Ovary (tissue), 9 donors: ENCODE results near the gene RRP12. TPM values are rescaled to one million over a fixed set of nuclear protein-coding genes. Genes with fewer than 3 reads are reported as not detected.
A peak's percentile ranks its signal among the peaks of the same experiment; 100 is the strongest.

ENCODE experiments used
- DNase-seq, 5 donors: peaks; one replicate each; pipeline ENCODE4 v3.0.0-alpha.2; 2019 to 2020
- H3K27ac ChIP-seq, 2 donors: fragments of 200-600 bp; one replicate each; pipeline versions ENCODE4 v1.5.1 to v1.8.0; 2019 to 2022
- H3K27me3 ChIP-seq: fragments of 200-600 bp; one replicate; pipeline ENCODE4 v1.8.0; 2022
- H3K36me3 ChIP-seq: fragments of 200-600 bp; sonication (generic); one replicate; pipeline ENCODE4 v1.5.1; 2019
- H3K4me1 ChIP-seq: one replicate; pipeline ENCODE4 v1.8.1; 2013; ENCODE audit warnings: mild to moderate bottlenecking, moderate library complexity; ENCODE audit not compliant: insufficient read depth
- H3K4me3 ChIP-seq: fragments of 200-600 bp; sonication (generic); one replicate; pipeline ENCODE4 v1.5.1; 2017
- H3K9me3 ChIP-seq, 2 donors: fragments of 200-600 bp in 1 of 2; sonication (generic) in 1 of 2; one replicate each; pipeline versions ENCODE4 v1.5.1 to v1.8.1; 2013 to 2019; ENCODE audit warnings: mild to moderate bottlenecking in 1 of 2, moderate library complexity in 1 of 2
- EP300 ChIP-seq: sonication (generic); formaldehyde crosslinking; IDR thresholded peaks from one replicate; pipeline ENCODE4 v1.6.1; 2017; ENCODE audit warnings: antibody characterized with exemption
- POLR2A ChIP-seq: fragments of 450-650 bp; IDR thresholded peaks from one replicate; pipeline ENCODE4 v1.6.1; 2017; ENCODE audit warnings: antibody characterized with exemption, mild to moderate bottlenecking, moderate library complexity
- WGBS, 3 donors: extraction: QIAGEN DNeasy Blood & Tissue Kit in 1 of 3; methylation state at CpG; one replicate each; pipeline versions ENCODE4 v1.1.5 to v1.1.7; 2013 to 2017; 5-methylcytosine and 5-hydroxymethylcytosine counted together
- intact Hi-C, 4 donors: fragments of 100-400 bp; cut with DNase I; formaldehyde crosslinking; loops; one replicate each; pipeline versions ENCODE4 v1.11.0 to v1.15.1; 2022 to 2023
- polyA plus RNA-seq, 2 donors: library from polyadenylated mRNA; stranded (reverse); fragments of 200-250 nt in 1 of 2; fragments of 350-450 nt in 1 of 2; fragmentation: Illumina TruSeq in 1 of 2; extraction: RNeasy Lipid Tissue Mini Kit (QIAGEN cat#74804) in 1 of 2; gene quantifications; one replicate each; pipeline ENCODE4 v1.2.3, GENCODE V29; 2013 to 2014
- total RNA-seq, 7 donors: library from RNA; depleted of rRNA in 2 of 7; stranded (reverse); fragments of >200 nt in 2 of 7; fragmentation: NEBNext Ultra II Directional in 3 of 7; extraction: Animal tissue kit (Norgen Biotek cat#: 25700) in 3 of 7; gene quantifications; one replicate each; pipeline versions ENCODE4 v1.1.0 to v1.2.4, GENCODE V29; 2016 to 2023
- TF ChIP-seq, protein P1 (sequence below), 3 donors: fragments of 450-650 bp in 2 of 3; fragments of 200-600 bp in 1 of 3; IDR thresholded peaks; one replicate each; pipeline versions ENCODE4 v1.5.1 to v1.8.0; 2016 to 2022; ENCODE audit warnings: antibody characterized with exemption in 3 of 3, mild to moderate bottlenecking in 1 of 3
- donor health status: DM: no; HTN: no; CAD: no; lungs with moderate emphysema.
- donor health status: DM: no; HTN: no; CAD: no.
- donor health status: Bipolar disorder and iron deficiency.
- donor health status: DM: yes; HTN: yes; CAD: no.
- donor health status: DM: no; HTN: no; CAD: no.
- donor health status: DM: yes; HTN: yes; CAD: no.

Gene RRP12
- total and polyA plus RNA-seq, 9 donors: 7.2 to 35.8 (median 23.7) TPM

DNA sequence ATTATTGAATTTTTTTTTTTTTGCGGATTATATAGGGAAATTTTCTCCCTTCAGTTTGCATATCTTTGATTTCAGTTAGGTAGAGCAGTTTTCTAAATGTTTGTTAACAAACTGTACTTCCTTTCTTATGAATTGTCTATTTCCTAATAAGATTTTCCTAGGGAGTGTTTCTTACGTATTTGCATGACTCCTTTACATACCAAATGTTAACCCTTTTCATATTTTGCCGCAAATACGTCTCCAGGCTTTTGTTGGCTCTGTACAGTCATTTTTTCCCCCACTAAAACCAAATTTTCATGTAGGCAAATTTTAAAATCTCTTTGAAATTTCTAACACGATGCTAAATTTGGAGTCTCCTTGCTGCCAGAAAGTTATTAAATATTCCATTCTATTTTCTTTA lies 64.7 kb downstream of the RRP12 start:
- no peaks in the 10 kb centered on the region for H3K9me3 ChIP-seq
- no peak overlapping the region for H3K4me3 ChIP-seq
- H3K36me3 ChIP-seq: no peaks in the 10 kb centered on the region
- no peak for DNase-seq
- TF ChIP-seq POLR2A (no peak), EP300 (no peak)
- TF ChIP-seq, protein P1, sequence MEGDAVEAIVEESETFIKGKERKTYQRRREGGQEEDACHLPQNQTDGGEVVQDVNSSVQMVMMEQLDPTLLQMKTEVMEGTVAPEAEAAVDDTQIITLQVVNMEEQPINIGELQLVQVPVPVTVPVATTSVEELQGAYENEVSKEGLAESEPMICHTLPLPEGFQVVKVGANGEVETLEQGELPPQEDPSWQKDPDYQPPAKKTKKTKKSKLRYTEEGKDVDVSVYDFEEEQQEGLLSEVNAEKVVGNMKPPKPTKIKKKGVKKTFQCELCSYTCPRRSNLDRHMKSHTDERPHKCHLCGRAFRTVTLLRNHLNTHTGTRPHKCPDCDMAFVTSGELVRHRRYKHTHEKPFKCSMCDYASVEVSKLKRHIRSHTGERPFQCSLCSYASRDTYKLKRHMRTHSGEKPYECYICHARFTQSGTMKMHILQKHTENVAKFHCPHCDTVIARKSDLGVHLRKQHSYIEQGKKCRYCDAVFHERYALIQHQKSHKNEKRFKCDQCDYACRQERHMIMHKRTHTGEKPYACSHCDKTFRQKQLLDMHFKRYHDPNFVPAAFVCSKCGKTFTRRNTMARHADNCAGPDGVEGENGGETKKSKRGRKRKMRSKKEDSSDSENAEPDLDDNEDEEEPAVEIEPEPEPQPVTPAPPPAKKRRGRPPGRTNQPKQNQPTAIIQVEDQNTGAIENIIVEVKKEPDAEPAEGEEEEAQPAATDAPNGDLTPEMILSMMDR (IDR thresholded peaks at IDR 0.05): no peak
- intact Hi-C loops: loop anchor here in 1 of 4 donors (10.0 kb wide), 1 partner anchor 52 kb away; no protein-coding TSS in a partner anchor
- H3K27ac ChIP-seq: no peak overlapping the region
- peaks cover 6% of the 10 kb centered on the region for H3K4me1 ChIP-seq
- 28 to 38% (median 29%) methylated on average over 5 of the region's 5 CpGs for WGBS, 3 donors
- H3K27me3 ChIP-seq: no peaks in the 10 kb centered on the region

DNA sequence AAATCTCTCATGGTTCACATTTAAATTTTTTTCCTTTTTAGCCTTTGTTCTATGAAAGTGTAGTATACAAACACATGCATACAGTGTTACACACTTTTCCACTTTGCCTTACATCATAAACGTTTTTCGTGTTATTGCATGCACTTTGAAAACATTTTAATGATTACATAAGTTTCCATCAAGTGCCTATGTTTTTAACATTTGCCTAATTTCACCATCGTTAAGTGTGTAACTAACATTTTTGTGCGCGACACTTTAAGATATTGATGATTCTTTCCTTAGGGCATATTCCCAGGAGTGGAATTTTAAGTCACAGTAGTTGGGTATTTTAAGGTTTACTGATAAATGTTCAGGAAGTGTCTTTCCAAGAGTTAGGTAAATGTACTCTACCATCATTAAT lies 65.1 kb downstream of the RRP12 start:
- DNase-seq: no peak
- TF ChIP-seq, protein P1 (IDR thresholded peaks at IDR 0.05): no peak
- TF ChIP-seq POLR2A: no peak
- no peak for TF ChIP-seq EP300
- H3K4me3 ChIP-seq: no peak overlapping the region

DNA sequence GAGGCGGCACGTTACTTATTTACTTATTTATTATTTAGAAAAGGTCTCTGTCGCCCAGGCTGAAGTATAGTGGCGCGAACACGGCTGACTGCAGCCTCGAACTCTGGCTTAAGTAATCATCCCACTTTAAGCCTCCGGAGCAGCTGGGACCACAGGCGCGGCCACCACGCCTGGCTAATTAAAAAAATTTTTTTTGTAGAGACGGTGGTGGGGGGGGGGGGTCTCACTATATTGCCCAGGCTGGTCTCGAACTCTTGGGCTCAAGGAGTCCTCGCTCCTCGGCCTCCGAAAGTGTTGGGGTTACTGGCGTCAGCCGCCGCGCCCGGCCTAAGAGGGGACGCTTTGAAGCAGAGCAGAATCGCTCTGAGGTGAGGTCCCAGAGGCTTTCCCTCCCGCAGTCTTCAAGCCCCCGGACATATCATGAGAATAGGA lies 65.9 kb downstream of the RRP12 start:
- H3K4me1 ChIP-seq: peaks cover 8% of the 10 kb centered on the region
- no peak for TF ChIP-seq POLR2A
- TF ChIP-seq EP300: no peak
- TF ChIP-seq, protein P1 (IDR thresholded peaks at IDR 0.05): no peak
- H3K4me3 ChIP-seq: peak overlapping the region; percentile 94
- peak in 2 of 5 donors; percentile 34 to 58 for DNase-seq
- WGBS, 3 donors: 1 to 4% (median 3%) methylated on average over 24 to 25 of the region's 25 CpGs
- H3K27me3 ChIP-seq: no peaks in the 10 kb centered on the region
- intact Hi-C loops: loop anchor here in 1 of 4 donors (10.0 kb wide), 1 partner anchor 50 kb away; no protein-coding TSS in a partner anchor
- peak overlapping the region; percentile 72 to 97 for H3K27ac ChIP-seq
- no peaks in the 10 kb centered on the region for H3K9me3 ChIP-seq
- no peaks in the 10 kb centered on the region for H3K36me3 ChIP-seq

More for the DNA sequence above, 65.1 kb downstream of the RRP12 start:
- no peaks in the 10 kb centered on the region for H3K36me3 ChIP-seq
- H3K9me3 ChIP-seq: no peaks in the 10 kb centered on the region
- H3K27me3 ChIP-seq: no peaks in the 10 kb centered on the region
- H3K27ac ChIP-seq: no peak overlapping the region
- WGBS, 3 donors: 45 to 55% (median 51%) methylated on average over 5 of the region's 5 CpGs
- peaks cover 8% of the 10 kb centered on the region for H3K4me1 ChIP-seq
- intact Hi-C loops: loop anchor here in 1 of 4 donors (10.0 kb wide), 1 partner anchor 51 kb away; no protein-coding TSS in a partner anchor

DNA sequence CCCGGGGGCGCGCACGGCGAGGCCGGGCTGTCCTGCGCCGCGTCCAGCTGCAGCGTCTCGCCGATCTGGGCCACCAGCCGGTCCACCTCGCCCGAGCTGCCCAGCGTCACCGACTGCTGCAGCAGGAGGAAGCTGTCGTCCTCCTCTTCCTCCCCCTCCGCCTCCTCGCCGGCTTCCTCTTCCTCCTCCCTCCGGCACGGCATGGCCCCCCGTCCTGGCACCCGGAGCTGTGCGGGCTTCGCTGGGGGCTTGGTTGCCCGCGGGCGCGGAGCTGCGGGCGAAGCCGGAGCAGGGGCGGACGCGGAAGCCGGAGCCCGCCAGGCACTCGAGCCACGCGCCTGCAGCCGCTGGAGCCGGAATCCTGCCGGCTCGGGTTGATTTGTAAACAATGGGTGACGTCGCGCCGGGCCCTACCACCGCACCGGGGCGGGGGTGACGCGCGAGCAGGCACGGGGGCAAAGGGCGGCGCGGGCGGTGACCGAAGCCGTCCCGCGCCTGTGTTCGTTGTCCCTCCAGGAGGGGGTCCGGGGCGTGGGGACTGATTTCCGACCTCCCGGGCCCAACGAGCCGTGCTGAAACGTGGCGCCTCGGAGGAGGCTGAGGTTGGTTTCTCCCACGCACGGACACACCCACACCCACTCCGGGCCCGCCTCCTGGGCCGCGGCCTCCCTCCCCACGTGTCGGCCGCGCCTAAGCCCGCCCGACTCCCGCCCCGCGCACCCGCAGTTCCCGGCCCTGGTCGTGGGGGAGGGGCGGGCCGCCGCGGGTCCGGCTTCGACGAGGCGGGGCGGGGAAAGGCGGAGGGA lies 66.6 kb downstream of the RRP12 start, which contains the start of gene FRAT2:
TSS of gene FRAT2 (minus strand) at position 360 of the 806 bp plus-strand sequence. CDS start at position 203, 157 bp downstream.
- WGBS, 3 donors: 0 to 1% (median 1%) methylated on average over 49 to 103 of the region's 103 CpGs
- H3K27ac ChIP-seq: peak within 1 kb of the TSS; percentile 72 to 97
- no peaks in the 10 kb centered on the region for H3K36me3 ChIP-seq
- H3K9me3 ChIP-seq: no peaks in the 10 kb centered on the region
- peak; percentile 91 to 94 (median 92) for DNase-seq
- H3K4me3 ChIP-seq: peak within 1 kb of the TSS; percentile 94
- peaks cover 8% of the 10 kb centered on the region for H3K4me1 ChIP-seq
- intact Hi-C loops: loop anchor here in 1 of 4 donors (10.0 kb wide), 1 partner anchor 50 kb away; no protein-coding TSS in a partner anchor
- TF ChIP-seq, protein P1 (IDR thresholded peaks at IDR 0.05): peak in 1 of 3 donors; percentile 13
- TF ChIP-seq POLR2A: peak; percentile 70
- TF ChIP-seq EP300: no peak
- no peaks in the 10 kb centered on the region for H3K27me3 ChIP-seq
